ENCODE measurements around the gene CLCN1.

The CLCN1 gene

DNA sequence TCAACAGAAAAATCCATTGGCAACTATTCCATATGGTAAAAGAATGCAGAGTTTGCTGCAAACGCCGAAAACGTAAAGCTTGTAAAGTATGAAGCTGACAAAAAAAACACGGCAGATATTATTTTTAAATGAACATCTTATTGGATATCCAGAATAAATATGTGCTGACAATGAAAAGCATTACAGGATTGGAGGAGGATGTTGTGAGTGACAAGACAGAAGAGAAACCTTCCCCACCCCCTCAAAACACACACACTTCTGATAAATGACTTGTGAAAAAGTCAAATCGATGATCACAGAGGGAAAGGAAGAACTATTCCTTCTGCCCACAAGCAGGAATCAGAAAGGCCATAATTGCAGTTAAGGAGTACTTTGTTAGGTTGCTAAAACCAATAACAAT lies 32.0 kb downstream of the CLCN1 start:
- no peak for TF ChIP-seq EZH2 (IDR thresholded peaks at IDR 0.05; ENCODE audit: borderline replicate concordance, low read depth, low read length, severe bottlenecking)
- no peak for TF ChIP-seq CTCF (IDR thresholded peaks at IDR 0.05; ENCODE audit: borderline replicate concordance, extremely low read depth, low read length, poor library complexity, severe bottlenecking)
- H3K79me2 ChIP-seq (ENCODE audit: insufficient read depth, low read length), result no peaks in the 10 kb centered on the region
- H3K9ac ChIP-seq (ENCODE audit: low read depth, low read length), result no peak overlapping the region
- H3K27ac ChIP-seq (ENCODE audit: low read length), result no peak overlapping the region
- no peak for ATAC-seq (ENCODE audit: insufficient read depth, low read depth)
- no peaks in the 10 kb centered on the region for H4K20me1 ChIP-seq (ENCODE audit: insufficient read depth, low read length)
- H3K4me2 ChIP-seq (ENCODE audit: insufficient read depth, low read length), result no peak overlapping the region
- H3K4me3 ChIP-seq (ENCODE audit: low read depth in 1 of 2, low read length in 2 of 2), result no peak overlapping the region
- DNase-seq, result no peak
- H3K27me3 ChIP-seq (ENCODE audit: insufficient read depth, low read length, poor library complexity), result peaks cover 22% of the 10 kb centered on the region
- H3K4me1 ChIP-seq (ENCODE audit: insufficient read depth, low read length), result no peaks in the 10 kb centered on the region
- H2AFZ ChIP-seq (ENCODE audit: low read depth, low read length), result no peak overlapping the region
- H3K9me3 ChIP-seq (ENCODE audit: insufficient read depth, low read length, severe bottlenecking), result no peaks in the 10 kb centered on the region
- H3K36me3 ChIP-seq (ENCODE audit: insufficient read depth, low read length), result no peaks in the 10 kb centered on the region

DNA sequence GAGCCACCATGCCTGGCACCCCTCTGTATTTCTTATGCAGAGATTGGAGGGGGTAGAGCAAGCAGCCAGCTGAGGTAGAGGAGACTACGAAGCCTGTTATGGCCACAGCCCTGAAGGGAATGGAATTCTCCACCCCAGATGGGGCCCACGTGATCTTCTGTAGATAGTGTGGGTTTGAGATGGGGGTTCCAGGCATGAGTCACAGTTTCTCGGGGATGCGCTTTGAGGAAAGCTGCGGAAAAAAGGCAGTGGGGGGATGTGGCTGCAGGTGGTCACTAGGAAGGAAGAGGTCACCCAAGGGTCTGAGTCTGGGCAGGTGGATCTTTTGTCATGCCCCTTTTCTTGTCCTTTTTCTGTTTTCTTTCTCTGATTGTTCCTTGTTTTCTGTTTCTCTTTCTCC lies 35.1 kb downstream of the CLCN1 start:
- no peak overlapping the region for H2AFZ ChIP-seq (ENCODE audit: low read depth, low read length)
- H3K4me1 ChIP-seq (ENCODE audit: insufficient read depth, low read length), result no peaks in the 10 kb centered on the region
- no peak overlapping the region for H3K27ac ChIP-seq (ENCODE audit: low read length)
- no peak overlapping the region for H3K9ac ChIP-seq (ENCODE audit: low read depth, low read length)
- no peaks in the 10 kb centered on the region for H3K36me3 ChIP-seq (ENCODE audit: insufficient read depth, low read length)
- H3K4me3 ChIP-seq (ENCODE audit: low read depth in 1 of 2, low read length in 2 of 2), result no peak overlapping the region
- TF ChIP-seq EZH2 (IDR thresholded peaks at IDR 0.05; ENCODE audit: borderline replicate concordance, low read depth, low read length, severe bottlenecking), result no peak
- no peak for TF ChIP-seq CTCF (IDR thresholded peaks at IDR 0.05; ENCODE audit: borderline replicate concordance, extremely low read depth, low read length, poor library complexity, severe bottlenecking)
- no peaks in the 10 kb centered on the region for H3K79me2 ChIP-seq (ENCODE audit: insufficient read depth, low read length)
- ATAC-seq (ENCODE audit: insufficient read depth, low read depth) (no peak), DNase-seq (no peak)
- H3K27me3 ChIP-seq (ENCODE audit: insufficient read depth, low read length, poor library complexity), result peaks cover 24% of the 10 kb centered on the region
- H4K20me1 ChIP-seq (ENCODE audit: insufficient read depth, low read length), result no peaks in the 10 kb centered on the region; the same call in 1 of the 2 replicates
- H3K9me3 ChIP-seq (ENCODE audit: insufficient read depth, low read length, severe bottlenecking), result no peaks in the 10 kb centered on the region
- H3K4me2 ChIP-seq (ENCODE audit: insufficient read depth, low read length), result no peak overlapping the region

- Histone ChIP-seq H3K4me3 (ENCODE audit: low read depth in 1 of 2, low read length in 2 of 2) (no peak overlapping the region), H4K20me1 (ENCODE audit: insufficient read depth, low read length) (no peaks in the 10 kb centered on the region; the same call in 1 of the 2 replicates), H3K9ac (ENCODE audit: low read depth, low read length) (no peak overlapping the region), H3K27me3 (ENCODE audit: insufficient read depth, low read length, poor library complexity) (peaks cover 24% of the 10 kb centered on the region), H2AFZ (ENCODE audit: low read depth, low read length) (no peak overlapping the region), H3K27ac (ENCODE audit: low read length) (no peak overlapping the region), H3K4me2 (ENCODE audit: insufficient read depth, low read length) (no peak overlapping the region), H3K4me1 (ENCODE audit: insufficient read depth, low read length) (no peaks in the 10 kb centered on the region), H3K79me2 (ENCODE audit: insufficient read depth, low read length) (no peaks in the 10 kb centered on the region), H3K36me3 (ENCODE audit: insufficient read depth, low read length) (no peaks in the 10 kb centered on the region), H3K9me3 (ENCODE audit: insufficient read depth, low read length, severe bottlenecking) (no peaks in the 10 kb centered on the region)
- no peak for ATAC-seq (ENCODE audit: insufficient read depth, low read depth)
- no peak for DNase-seq
- TF ChIP-seq EZH2 (IDR thresholded peaks at IDR 0.05; ENCODE audit: borderline replicate concordance, low read depth, low read length, severe bottlenecking) (no peak), CTCF (IDR thresholded peaks at IDR 0.05; ENCODE audit: borderline replicate concordance, extremely low read depth, low read length, poor library complexity, severe bottlenecking) (no peak)
Measured at GRCh38 chr7:143351574-143351973, 35.7 kb downstream of the CLCN1 start.

- no peak overlapping the region for H3K4me2 ChIP-seq (ENCODE audit: insufficient read depth, low read length)
- H3K27me3 ChIP-seq (ENCODE audit: insufficient read depth, low read length, poor library complexity), result peaks cover 24% of the 10 kb centered on the region
- no peak overlapping the region for H3K27ac ChIP-seq (ENCODE audit: low read length)
- no peak for ATAC-seq (ENCODE audit: insufficient read depth, low read depth)
- DNase-seq, result no peak
- H3K4me1 ChIP-seq (ENCODE audit: insufficient read depth, low read length), result no peaks in the 10 kb centered on the region
- H4K20me1 ChIP-seq (ENCODE audit: insufficient read depth, low read length), result no peaks in the 10 kb centered on the region; the same call in 1 of the 2 replicates
- H3K4me3 ChIP-seq (ENCODE audit: low read depth in 1 of 2, low read length in 2 of 2), result no peak overlapping the region
- H2AFZ ChIP-seq (ENCODE audit: low read depth, low read length), result no peak overlapping the region
- H3K79me2 ChIP-seq (ENCODE audit: insufficient read depth, low read length), result no peaks in the 10 kb centered on the region
- no peaks in the 10 kb centered on the region for H3K36me3 ChIP-seq (ENCODE audit: insufficient read depth, low read length)
- TF ChIP-seq CTCF (IDR thresholded peaks at IDR 0.05; ENCODE audit: borderline replicate concordance, extremely low read depth, low read length, poor library complexity, severe bottlenecking), result no peak
- TF ChIP-seq EZH2 (IDR thresholded peaks at IDR 0.05; ENCODE audit: borderline replicate concordance, low read depth, low read length, severe bottlenecking), result no peak
- H3K9me3 ChIP-seq (ENCODE audit: insufficient read depth, low read length, severe bottlenecking), result no peaks in the 10 kb centered on the region
- no peak overlapping the region for H3K9ac ChIP-seq (ENCODE audit: low read depth, low read length)
Measured at GRCh38 chr7:143352531-143353002, 36.7 kb downstream of the CLCN1 start.
